BE2C (cell line): Measurements from ENCODE around the gene PHLDB1.

Experiments used
- DNase-seq: peaks from one replicate; pipeline ENCODE4 v3.0.0-alpha.2; 2020
- H3K27me3 ChIP-seq: fragments of 250-450 bp; sonication (Bioruptor Pico); 2 replicates; pipeline ENCODE4 v1.5.1; 2020; ENCODE audit warnings: mild to moderate bottlenecking
- H3K36me3 ChIP-seq: fragments of 250-450 bp; sonication (Bioruptor Pico); 2 replicates; pipeline ENCODE4 v1.5.1; 2020; ENCODE audit warnings: mild to moderate bottlenecking
- H3K4me1 ChIP-seq: fragments of 250-450 bp; sonication (Bioruptor Pico); 2 replicates; pipeline ENCODE4 v1.5.1; 2020
- H3K4me3 ChIP-seq: 2 replicates; pipeline ENCODE4 v1.5.1; 2011; ENCODE audit warnings: low read depth, low read length
- H3K9me3 ChIP-seq: fragments of 250-450 bp; sonication (Bioruptor Pico); 2 replicates; pipeline ENCODE4 v1.5.1; 2020
- CTCF ChIP-seq: IDR thresholded peaks from 2 replicates; pipeline ENCODE4 v1.5.1; 2012; ENCODE audit warnings: mild to moderate bottlenecking, low read depth, low read length

Gene PHLDB1

DNA sequence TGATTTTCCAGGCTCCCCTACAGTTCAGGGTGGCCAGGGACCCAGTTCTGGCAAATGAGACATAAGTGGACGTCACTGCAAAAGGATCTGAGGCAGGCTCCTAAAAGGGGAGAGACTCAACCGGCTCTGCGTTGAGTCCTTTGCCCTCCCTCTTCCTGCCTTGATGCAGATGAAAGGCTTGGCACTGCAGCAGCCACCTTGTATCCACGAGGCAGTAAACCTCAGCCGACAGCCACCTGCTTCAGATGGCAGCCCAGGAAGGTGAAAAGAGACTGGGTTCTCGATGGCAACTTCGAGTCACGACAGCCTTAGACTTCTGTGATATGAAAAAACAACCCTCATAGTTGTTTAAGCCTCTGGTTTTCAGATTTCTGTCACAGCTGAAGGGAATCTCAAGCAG is 86.8 kb downstream of the PHLDB1 start:
- Histone ChIP-seq H3K4me1 (no peaks in the 10 kb centered on the region), H3K9me3 (no peaks in the 10 kb centered on the region), H3K36me3 (no peaks in the 10 kb centered on the region), H3K4me3 (no peak overlapping the region), H3K27me3 (no peaks in the 10 kb centered on the region)
- no peak for TF ChIP-seq CTCF
- no peak for DNase-seq

GRCh38 chr11:118694771-118695170 is 87.4 kb downstream of the PHLDB1 start:
- H3K4me1 ChIP-seq: no peaks in the 10 kb centered on the region
- DNase-seq: no peak
- no peak for TF ChIP-seq CTCF
- no peak overlapping the region for H3K4me3 ChIP-seq
- no peaks in the 10 kb centered on the region for H3K9me3 ChIP-seq
- no peaks in the 10 kb centered on the region for H3K27me3 ChIP-seq
- no peaks in the 10 kb centered on the region for H3K36me3 ChIP-seq

GRCh38 chr11:118696673-118697226 is 89.3 kb downstream of the PHLDB1 start:
- no peak for TF ChIP-seq CTCF
- H3K9me3 ChIP-seq: no peaks in the 10 kb centered on the region
- DNase-seq: no peak
- no peak overlapping the region for H3K4me3 ChIP-seq
- no peaks in the 10 kb centered on the region for H3K36me3 ChIP-seq
- no peaks in the 10 kb centered on the region for H3K4me1 ChIP-seq
- H3K27me3 ChIP-seq: no peaks in the 10 kb centered on the region

- Histone ChIP-seq H3K4me1 (peaks cover 2% of the 10 kb centered on the region; the same call in 1 of the 2 replicates), H3K27me3 (no peaks in the 10 kb centered on the region), H3K9me3 (no peaks in the 10 kb centered on the region), H3K4me3 (no peak overlapping the region), H3K36me3 (no peaks in the 10 kb centered on the region)
- TF ChIP-seq CTCF: no peak
- DNase-seq: no peak
Observed at GRCh38 chr11:118697346-118697745, 89.9 kb downstream of the PHLDB1 start.

DNA sequence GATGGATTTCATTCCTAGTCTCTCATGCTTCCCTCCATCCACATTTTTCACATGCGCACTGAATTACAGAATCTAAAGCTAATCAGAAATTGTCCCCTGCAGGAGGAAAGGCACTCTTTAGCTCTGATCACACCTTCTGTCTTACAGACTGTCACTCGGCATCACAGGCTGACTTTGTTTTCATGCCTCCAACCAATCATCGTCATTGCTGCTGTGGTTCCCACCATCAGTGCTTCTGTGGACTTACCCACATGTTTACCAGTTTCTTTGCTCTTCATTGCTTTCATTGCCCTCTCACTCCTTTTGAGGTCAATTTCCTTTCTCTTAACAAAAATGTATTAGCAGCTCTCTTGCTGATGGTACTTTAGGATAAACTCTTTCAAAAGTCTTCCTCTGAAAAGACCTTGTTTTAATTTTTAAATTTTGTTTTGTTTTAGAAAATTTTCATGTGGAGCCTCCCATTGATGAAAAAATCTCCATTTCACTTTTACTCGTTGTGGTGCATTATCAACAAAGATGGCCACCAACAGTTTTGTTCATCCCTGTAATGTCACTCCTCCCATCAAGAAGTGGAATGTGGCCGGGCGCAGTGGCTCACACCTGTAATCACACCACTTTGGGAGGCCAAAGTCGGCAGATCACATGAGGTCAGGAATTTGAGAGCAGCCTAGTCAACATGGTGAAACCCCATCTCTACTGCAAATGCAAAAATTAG is 92.2 kb downstream of the PHLDB1 start:
- peaks cover 9% of the 10 kb centered on the region for H3K4me1 ChIP-seq
- H3K9me3 ChIP-seq: no peaks in the 10 kb centered on the region
- no peak for TF ChIP-seq CTCF
- H3K4me3 ChIP-seq: no peak overlapping the region
- H3K36me3 ChIP-seq: no peaks in the 10 kb centered on the region
- no peaks in the 10 kb centered on the region for H3K27me3 ChIP-seq
- DNase-seq: no peak

DNA sequence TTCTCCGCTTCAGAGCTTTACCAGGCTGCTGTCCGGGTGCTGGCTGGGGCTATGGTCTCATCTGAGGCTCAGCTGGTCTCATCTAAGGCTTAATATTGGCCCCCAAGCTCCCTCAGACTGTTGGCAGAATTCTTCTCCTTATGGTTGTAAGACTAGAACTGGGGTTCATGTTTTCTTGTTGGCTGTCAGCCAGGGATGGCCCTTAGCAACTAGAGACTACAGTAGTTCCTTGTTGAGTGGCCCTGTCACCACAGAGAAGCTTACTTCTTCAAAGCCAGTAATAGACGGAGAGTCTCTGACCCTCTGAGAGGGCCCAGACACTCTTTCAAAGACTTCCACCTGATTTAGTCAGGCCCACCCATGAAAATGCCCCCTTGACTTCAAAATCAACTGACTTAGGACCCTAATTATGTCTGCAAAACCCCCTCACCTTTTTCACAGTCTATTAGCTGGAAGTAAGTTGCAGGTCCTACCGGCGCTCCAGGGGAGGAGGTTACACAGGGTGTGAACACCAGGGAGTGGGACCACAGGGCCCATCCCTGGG is 96.2 kb downstream of the PHLDB1 start:
- TF ChIP-seq CTCF: no peak
- Histone ChIP-seq H3K9me3 (no peaks in the 10 kb centered on the region), H3K27me3 (no peaks in the 10 kb centered on the region), H3K4me1 (peaks cover 9% of the 10 kb centered on the region), H3K36me3 (no peaks in the 10 kb centered on the region), H3K4me3 (no peak overlapping the region)
- no peak for DNase-seq
